ENCODE measurements around the gene EIF2D. TPM values are rescaled to one million over a fixed set of nuclear protein-coding genes. Genes with fewer than 3 reads are reported as not detected.

Gene EIF2D
- total RNA-seq, 1 donor from 2014 or later = 12.5 TPM

DNA sequence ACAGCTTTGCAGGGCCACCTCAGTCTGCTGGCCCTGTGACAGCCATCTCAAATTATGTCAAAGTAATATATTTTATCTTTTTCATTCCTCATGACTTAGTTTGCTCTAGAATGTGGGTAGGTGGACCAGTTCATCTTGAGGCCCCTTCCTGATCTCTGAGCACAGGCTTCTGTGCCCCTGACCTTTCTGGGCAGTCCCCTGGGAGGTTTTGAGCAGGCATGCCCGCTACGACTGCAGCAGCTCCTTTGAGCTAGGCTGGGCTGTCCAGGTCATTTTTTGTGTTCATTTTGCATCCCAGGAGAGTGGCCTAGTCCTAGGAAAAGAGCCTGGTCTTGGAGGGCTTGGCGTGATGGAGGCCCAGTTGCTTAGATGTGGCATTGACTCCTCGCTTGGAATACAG is 42.7 kb downstream of the EIF2D start:
- no peak for DNase-seq

GRCh38 chr1:206568779-206569352 is 43.4 kb downstream of the EIF2D start:
- no peak for DNase-seq

DNA sequence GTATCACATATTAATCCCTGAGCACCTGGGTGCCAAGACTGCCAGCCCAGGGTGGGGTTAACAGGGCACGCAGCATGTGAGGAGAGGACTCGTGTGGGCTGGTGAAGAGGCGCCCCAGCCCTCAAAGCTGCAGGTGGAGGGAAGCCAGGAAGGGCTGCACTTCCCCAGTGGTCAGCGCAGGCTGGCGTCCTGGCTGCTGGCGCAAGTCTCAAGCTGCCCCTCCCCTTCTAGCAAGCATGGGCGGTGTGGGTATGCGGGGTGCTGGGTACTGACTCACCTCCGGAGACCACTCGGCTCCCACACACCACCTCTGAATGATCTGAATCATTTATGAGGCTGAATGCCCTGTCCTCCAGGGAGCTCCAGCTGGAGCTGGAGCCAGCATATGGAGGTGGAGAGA is 44.0 kb downstream of the EIF2D start:
- DNase-seq = no peak

- no peak for DNase-seq
These were observed 45.3 kb downstream of the EIF2D start for GRCh38 chr1:206566999-206567398.

DNA sequence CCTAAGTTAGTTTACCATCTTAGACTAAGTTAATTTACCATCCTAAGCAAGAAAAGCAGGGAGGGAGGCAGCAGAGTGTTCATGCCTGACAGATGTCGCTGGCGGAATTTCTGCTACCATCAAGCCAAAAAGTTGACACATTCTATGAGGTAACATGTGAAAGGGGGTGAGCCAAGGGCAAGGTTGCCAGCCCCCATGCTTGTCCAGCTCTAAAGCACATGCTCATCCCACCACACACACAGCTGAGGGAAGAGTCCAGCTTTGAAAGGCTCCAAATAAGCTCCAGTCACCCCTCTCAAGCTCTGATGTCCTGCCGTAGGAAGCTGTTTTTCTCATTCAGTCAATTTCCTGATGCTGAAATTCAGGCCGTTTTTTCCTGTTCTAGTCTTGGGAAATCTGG is 46.3 kb downstream of the EIF2D start:
- no peak for DNase-seq

GRCh38 chr1:206563367-206564207 is 48.7 kb downstream of the EIF2D start:
- no peak for DNase-seq

GRCh38 chr1:206560007-206560716 is 52.1 kb downstream of the EIF2D start:
- no peak for DNase-seq

- no peak for DNase-seq
These were observed 52.6 kb downstream of the EIF2D start for GRCh38 chr1:206559672-206559995.

- no peak for DNase-seq
These were observed 53.2 kb downstream of the EIF2D start for GRCh38 chr1:206558794-206559671.

- no peak for DNase-seq
These were observed 54.4 kb downstream of the EIF2D start for GRCh38 chr1:206557636-206558473.

DNA sequence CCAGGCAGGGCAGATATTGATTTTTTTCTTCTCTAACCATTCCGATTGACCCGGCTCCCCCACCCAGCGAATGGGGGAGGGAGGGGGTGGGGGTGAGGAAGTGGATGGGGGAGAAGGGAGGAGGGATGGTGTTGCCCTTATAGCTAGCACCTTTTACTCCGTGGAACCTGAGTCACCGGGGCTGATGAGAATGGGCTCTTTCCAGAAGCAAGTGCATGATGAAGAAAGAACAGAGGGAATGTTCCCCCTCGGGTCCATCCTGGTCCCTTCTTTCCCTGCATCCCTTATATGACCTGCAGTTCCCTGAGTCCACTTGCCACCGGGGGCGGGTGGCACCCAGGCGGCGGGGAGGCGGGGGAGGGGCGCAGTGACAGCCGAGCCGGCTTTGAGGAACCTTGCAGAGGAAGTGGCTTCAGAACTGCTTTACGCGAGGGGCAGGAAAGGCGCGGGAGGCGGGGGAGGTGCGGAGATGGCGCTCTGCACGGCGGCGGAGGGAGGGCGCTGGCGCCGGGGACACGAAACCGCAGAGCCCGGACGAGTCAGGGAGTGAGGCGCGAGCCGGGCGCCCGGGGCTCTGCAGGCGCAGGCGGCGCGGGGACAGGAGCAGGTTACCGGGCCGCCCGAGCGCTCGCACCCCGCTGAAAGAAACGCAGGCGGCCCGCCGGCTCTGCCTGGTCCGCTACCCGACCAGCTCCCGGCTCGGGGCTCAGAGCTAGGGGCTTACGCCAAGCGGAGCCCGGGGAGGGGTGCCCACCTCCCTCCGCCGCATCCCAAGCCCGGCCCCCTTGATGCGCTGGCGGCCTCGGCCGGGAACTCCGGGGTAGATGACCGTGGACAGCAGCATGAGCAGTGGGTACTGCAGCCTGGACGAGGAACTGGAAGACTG is 55.3 kb downstream of the EIF2D start:
- peak; percentile 62 for DNase-seq

DNA sequence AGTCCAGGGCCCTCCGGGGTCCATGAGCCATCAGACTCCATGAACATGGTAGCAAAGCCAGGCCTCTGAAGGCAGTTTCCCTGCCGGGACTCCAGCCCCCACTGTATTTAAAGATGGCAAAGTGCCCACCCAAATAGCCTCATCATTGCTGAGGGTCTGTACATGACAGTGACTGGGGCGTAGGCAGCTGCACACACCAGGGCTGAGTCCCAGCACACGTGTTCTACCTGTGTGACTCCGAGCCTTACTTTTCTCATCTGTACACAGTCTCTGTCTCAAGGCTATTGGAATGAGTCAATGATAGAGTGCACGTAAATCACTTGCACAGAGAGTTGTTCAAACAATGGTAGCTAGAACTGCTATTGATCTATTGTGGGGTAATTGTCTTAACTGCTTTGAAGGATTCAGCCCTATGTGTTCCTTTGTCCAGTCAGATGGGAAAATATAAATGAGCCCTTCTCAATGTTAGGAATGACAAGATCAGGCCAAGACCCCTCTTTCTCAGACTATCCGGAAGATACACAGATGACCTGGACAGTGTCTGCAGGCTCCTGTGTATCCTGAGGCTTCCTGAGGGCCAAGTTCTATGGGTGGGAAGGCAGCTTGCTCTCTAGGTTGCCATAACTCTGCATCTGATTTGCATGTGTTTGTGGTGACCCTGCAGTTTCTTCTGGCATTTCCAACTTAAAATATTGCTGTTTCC is 56.1 kb downstream of the EIF2D start:
- no peak for DNase-seq

GRCh38 chr1:206555473-206555935 is 56.8 kb downstream of the EIF2D start:
- peak; percentile 71 for DNase-seq

DNA sequence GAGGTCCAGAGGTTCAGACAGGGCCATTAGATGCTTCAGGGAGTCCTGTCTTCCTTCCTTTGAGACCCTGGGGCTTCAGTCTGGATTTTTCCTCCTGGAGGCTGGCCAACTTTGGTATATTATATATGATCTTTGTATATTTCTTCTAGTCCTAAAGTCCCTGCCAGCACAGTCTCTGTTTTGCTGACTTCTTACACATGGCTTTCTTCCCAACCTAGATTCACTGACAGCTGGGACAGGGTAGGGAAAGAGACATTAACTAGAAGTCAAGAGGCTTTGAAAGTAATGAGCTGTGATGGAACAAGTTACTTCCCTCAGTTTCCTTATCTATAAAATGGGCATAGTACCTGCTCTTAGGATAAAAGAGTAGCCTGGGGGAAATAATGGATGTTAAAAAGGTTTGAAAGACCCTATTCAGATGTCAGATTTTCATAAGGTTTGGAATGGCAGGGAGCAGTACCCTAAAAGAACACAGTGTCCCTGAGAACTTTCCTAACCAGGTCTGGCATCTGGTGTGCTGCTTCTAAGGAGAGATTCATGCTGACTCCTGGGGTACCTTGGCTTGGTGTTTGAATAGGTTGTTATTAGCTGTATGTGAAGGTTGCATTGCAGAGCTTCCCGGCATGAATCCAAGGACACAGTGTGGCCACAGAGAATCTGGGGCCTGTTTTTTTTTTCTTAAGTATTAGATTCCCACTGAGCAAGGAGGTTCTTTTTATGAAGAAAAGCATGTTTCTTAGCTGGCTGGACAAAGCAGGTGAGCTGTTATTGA is 57.4 kb downstream of the EIF2D start:
- no peak for DNase-seq

- DNase-seq = no peak
These were observed 58.1 kb downstream of the EIF2D start for GRCh38 chr1:206554211-206554610.

DNA sequence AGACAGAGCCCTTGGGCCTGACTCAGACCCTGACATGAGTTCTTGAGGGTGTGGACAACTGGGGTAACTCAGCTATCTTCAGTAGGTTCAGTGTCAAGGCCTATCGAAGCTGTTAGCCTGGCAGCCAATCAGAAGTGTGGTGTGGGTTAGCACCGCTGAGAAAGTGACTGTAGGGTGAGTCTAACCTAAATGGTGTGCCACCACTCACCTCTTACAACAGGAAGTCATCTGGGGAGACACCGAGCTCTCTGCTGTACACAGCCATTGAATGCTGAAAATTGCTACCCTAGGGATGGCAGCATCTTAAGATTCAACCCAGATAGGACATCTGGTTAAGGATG is 60.3 kb downstream of the EIF2D start:
- DNase-seq = no peak

DNA sequence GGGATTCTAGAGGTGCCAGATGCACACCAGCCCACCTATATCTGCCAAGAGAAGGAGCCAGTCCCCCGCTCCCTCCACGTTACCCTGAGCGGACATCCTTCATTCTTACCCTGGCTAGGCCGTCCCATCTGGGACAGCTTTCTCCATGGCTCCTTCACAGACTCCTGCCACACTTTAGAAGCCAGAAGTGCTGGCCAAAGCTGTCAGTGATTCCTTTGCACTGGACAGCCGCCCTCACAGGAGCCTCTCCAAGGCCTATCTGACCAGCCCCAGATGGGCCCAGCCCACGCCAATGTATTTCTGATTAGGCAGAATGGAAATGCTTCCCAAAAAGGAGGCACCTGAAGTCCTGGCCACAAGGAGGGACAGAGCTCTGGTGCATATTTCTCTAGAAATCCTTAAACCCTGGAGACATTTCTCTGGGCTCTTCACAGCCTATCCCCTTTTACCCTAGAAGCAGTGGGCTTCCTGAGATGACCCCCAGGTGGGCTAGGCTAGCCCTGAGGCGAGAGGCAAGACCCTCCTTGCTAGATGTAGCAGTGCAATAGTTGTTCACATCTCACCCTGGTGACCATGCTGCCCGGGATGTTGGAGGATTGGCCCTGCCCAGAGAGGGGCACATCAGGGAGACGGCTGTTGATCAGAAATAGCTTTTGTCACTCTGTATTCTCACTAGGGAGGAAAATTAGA is 60.8 kb downstream of the EIF2D start:
- DNase-seq = no peak

- no peak for DNase-seq
These were observed 61.8 kb downstream of the EIF2D start for GRCh38 chr1:206550446-206550845.
